GM18502 (cell line): ENCODE data around the gene NELFA.
"Not testable (repeated sequence)": the region's sequence is repeated elsewhere in the genome, so short reads cannot be mapped to it uniquely, and the experiment has no call there.

Experiments
- ATAC-seq: cut with Tn5 transposase; IDR thresholded peaks from one replicate; pipeline ENCODE4 v1.9.1; 2021; ENCODE audit warnings: mild to moderate bottlenecking; ENCODE audit not compliant: unreplicated experiment, poor library complexity

NELFA gene

DNA sequence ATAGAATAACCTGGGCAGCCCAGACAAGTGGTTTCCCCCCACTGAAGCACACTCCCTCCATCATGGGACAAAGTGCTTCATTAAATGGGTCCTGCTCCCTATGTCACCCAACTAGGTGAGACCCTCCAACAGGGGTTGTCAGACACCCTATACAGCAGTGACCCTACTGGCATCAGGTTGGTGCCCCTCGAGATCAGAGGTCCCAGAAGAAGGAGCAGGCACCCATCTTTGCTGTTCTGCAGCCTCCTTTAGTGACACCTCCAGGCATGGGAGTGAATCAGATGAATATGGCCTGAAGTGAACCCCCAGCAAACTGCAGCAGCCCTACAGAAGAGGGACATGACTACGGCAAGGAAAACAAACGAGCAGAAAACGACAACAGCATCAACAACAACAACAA is 11.1 kb downstream of the NELFA start:
- no peak for ATAC-seq

DNA sequence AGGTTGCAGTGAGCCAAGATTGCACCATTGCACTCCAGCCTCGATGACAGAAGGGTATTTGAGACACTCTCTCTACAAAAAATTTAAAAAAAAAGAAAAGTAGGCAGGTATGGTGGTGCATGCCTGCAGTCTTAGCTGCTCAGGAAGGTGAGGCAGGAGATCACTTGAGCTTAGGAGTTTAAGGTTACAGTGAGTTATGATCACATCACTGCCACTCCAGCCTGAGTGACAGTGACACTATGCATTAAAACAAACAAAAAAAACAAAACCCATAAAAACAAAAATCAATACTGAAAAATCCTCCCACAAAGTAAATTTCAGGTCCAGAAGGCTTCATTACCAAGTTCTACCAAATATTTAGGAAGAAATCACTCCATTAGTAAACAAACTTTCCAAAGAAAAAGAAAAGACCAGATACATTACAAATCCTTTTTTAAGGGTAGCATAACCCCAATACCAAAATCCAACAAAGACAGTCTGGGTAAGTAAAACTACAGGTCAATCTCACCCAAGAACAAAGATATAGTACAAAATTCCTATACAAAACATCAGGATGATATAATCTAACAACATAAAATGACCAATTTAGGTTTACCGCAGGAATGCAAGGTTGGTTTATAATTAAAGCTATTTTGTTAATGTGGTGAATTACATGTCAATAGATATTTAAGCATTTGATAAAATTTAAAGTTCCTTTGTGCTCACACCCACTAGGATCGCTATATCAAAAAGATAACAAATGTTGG is 11.7 kb downstream of the NELFA start:
- no peak for ATAC-seq

DNA sequence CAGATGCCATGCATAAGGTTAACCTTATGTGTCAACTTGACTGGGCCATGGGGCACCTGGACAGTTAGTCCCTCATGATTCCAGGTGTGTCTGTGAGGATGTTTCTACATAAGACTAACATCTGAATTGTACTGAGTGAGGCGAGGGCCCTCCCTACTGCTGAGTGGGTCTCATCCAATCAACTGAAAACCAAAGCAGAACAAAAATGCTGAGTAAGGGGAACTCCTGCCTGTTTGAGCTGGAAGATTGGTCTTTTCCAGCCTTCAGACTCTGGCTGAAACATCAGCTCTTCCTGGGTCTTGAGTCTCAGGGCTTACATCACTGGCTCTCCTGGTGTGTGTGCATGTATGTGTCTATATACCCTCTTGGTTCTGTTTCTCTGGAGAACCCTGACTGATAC is 13.8 kb downstream of the NELFA start:
- ATAC-seq: no peak

DNA sequence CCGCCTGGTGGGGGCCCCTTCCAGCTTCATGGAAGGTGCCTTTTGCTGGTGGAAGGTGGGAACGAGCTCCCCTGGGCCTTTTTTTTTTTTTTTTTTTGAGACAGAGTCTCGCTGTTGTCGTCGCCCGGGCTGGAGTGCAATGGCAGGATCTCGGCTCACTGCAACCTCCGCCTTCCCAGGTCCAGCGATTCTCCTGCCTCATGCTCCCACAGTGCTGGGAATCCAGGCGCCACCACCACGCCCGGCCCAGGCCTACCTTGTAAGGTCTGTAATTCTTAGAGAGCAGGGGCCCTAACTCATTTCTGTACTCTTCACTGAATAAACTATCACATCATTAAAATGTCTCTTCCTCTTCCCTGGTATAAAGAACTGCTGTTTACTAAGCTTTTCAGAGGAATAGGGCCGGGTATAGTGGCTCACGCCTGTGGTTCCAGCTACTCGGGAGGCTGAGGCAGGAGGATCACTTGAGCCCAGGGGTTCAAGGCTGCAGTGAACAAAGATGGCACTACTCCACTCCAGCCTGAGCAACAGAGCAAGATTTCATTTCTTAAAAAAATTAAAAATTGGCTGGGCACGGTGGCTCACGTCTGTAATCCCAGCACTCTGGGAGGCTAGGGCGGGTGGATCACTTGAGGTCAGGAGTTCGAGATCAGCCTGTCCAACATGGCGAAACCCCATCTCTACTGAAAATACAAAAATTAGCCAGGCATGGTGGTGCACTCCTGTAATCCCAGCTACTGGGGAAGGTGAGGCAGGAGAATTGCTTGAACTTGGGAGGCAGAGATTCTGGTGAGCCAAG is 14.9 kb downstream of the NELFA start:
- ATAC-seq: not testable (repeated sequence)

DNA sequence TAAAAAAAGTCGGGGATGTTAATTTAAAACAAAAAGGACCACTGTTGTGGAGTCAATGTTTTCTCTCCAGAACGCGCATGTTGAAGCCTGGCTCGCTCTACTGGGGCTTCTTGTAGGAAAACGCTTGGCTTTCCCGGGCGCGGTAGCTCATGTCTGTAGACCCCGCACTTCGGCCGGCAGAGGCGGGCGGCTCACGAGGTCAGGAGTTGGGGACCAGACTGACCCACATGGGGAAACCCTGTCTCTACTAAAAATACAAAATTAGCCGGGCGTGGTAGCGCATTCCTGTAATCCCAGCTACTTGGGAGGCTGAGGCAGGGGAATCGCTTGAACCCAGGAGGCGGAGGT is 15.6 kb downstream of the NELFA start:
- ATAC-seq: no peak

DNA sequence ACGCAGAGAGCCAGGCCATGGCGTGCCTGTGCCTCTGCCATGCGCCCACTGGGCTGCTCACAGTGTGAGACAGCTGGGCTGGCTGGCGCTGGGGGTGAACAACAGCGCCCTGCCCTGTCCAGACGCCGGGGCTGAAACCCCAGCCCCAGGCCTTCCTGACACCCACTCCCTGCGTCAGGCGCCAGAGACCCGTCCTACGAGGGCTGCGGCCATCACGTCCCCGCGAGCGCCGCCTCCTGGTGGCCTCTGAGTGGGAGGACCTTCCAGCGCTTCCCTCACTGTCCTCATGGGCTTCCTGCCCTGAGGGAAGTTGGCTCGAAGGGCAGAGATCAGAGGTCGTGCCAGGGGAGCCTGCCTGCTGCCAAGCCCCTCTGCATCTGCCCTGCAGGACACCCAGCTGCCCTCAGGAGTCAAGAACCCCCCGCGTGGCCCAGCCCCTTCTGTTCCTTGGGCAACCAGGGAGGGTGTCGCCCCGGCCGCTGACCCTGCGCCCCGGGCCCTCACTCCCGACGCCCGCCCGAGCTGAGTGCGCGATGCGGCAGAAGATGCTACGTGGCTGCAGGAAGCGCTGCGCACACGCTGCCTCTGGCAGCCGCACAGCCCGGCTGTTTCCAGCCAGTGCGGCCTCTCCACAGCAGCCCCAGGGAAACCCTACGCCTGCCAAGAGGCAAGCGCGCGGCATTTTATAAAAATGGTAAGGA is 16.2 kb downstream of the NELFA start:
- ATAC-seq: no peak

DNA sequence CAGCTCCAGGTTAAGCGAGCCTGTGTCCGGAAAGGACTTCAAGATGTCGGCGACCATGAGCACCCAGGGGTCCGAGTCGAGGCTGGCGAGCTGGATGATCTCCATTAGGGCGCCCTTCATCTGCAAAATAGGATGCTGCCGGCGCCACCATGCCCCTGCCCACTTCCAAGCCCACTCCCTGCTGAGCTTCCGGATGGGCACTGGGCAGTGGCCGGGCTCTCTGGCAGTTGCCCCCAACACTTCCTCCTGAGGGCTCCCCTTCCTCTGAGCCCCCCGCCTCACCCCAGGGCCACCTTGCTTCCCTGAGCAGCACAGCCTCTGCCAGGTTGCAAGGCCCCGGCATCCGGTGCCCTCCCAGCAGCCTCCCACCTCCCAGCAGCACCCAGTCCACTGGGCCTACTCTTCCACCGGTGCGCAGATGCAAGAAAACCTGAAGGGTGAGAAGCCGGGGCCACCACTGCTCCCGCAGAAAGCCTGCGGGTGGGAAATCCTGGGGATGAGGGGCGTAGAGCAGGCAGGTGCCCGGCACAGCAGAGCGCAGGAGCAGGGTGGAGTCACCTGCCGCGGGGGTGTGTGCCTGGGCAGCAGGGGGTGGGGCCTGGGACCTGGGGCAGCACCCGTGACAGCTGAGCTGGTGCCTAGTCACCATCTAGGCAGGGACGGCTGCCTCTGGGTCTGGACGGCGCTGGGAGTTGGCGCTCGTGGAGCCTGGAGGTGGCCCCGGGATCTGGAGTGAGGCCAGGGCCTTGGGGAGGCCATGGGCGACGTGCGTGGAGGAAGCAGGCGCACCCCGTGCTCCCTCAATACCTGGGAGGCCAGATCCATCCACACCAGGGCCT is 17.0 kb downstream of the NELFA start:
- no peak for ATAC-seq

DNA sequence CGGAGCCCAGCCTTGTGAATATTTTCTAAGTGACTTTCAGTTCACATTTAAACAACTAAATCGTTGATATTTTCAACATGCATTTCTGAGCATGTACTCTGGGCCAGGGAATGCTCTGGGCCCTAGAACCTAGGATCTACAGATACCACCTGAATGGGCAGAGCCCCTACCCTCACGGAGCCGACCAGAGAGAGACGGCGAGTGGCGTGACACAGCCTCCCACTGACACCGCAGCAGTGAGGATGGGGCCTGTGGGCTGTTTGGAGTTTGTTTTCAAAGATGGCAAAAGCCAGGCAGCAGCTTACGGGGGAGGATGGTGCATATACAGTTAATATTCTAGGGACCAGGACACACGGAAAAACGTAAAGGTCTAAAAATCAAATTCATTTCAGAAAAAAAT is 17.7 kb downstream of the NELFA start:
- ATAC-seq: no peak

DNA sequence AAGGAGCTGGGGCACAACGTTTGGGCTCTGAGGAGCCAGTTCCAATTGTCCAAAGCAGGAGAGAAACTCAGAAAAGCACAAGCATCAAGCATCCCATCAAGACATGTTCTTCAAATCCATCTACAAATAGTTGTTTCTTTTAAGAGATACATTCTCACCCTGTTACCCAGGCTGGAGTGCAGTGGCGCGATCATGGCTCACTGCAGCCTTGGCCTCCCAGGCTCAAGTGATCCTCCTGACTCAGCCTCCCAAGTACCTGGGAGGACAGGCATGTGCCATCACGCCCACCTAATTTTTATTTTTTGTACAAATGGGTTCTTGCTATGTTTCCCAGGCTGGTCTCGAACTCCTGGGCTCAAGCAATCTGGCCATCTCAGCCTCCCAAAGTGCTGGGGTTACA is 18.1 kb downstream of the NELFA start:
- ATAC-seq: no peak

DNA sequence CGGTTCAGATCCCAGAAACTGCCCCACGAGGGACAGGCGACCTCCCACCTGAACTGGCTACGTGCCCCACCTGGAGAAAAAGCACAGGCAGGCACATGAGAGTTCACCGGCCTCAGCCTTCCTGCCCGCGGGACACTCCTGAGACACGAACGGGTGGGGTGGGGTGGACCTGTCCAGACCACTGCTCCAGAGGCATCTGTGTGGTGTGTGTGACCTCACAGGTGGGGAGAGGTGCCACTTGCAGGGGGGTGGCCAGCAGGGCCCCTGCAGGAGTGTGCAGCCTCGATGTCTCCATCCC is 18.5 kb downstream of the NELFA start:
- no peak for ATAC-seq

DNA sequence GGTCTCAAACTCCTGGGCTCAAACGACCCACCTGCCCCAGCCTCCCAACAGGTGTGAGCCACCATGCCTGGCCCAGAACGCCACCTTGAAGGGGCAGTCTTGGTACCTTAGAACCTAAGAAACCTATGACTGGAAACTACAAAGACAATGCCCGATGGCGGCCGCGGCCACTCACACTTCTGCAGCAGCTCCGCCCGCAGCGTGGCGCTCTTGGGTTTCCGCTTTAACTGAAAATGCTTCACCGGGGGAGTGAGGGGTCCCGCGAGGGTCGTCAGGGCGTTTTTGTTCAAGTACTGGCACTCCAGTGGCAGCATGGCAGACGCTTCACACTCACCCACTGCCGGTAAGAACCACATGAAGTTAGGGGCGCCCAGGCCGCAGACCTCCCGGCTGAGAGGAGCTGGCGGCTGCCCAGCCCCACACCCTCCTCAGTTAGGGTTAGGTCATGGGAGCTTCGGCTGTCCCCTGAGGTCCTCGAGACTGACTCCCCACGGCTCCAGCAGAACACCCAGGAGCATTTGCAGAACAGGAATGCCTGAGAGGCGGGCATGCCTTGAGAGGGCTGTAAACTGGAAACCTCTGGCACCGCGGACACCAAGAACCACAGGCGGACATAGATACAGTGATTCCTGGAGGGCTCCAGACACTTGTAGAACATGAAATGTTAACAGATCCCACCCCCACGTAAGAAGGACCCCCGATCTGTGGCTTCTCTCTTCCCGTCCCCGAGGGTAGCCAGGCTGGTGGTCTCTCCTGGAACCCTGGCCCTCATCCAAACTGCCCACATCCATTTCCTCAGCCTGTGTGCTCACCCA is 19.0 kb downstream of the NELFA start:
- ATAC-seq: no peak

DNA sequence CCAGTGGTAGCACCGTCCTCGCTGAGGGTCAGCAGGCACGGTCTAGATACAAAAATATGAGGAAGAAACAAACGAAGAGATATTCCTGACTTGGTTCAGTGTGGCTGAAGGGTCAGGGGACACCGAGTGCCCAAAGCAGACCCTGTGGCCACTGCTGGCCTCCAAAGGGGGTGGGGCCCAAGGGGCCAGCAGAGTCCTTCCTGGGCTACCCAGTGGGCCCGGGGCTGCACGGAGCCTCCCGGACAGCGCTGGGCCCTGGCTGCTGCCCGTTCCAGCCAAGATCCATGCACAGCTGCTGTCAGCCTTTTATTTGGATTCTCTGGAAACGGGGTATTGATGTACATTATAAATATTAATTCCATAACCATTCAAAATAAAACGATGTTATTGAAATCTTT is 20.4 kb downstream of the NELFA start:
- ATAC-seq: no peak

DNA sequence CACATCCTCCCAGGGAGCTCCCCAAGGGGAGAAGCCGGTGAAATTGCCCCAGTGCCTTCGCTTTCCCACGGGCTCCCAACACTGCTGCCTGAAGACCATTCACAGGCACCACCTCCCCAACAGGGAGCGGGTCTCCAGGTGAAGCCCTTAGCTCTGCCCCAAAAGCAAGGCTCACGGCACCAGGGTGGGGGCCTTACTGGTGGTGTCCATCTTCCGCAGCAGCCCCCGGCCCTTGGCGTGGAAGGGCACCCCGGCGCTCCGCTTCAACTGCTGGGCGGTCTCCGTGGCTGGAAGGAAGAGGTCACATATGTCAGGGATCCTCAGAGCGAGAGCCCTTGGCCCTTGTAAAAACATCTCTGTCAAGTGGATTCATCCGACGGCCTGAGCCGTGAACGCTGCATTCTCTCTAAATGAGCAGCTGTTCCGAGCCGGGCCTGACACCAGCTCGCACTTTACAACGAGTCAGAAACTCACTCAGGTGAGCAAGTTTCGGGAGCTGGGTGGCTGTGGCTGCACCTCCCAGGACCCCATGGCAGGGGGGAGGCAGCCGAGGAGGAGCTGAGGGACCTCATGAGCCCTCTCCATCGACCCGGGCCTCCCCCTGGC is 20.9 kb downstream of the NELFA start:
- no peak for ATAC-seq

DNA sequence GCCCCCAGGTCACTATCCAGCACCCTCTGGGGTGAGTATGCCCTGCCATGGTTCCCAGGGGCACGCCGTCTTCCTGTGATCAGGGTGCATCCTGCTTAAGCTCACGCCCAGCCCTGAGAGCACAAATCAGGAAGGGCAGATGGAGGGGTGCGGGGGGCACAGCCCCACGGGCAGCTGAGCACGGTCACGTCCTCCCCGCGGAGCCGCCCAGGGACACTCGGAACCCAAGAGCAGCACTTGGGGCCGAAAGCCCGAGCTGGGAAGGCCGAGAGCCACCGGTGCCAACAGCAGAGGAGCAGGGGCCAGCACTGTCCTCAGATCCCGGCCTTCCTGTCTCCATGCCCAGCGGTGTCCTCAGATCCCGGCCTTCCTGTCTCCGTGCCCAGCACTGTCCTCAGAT is 21.5 kb downstream of the NELFA start:
- no peak for ATAC-seq

DNA sequence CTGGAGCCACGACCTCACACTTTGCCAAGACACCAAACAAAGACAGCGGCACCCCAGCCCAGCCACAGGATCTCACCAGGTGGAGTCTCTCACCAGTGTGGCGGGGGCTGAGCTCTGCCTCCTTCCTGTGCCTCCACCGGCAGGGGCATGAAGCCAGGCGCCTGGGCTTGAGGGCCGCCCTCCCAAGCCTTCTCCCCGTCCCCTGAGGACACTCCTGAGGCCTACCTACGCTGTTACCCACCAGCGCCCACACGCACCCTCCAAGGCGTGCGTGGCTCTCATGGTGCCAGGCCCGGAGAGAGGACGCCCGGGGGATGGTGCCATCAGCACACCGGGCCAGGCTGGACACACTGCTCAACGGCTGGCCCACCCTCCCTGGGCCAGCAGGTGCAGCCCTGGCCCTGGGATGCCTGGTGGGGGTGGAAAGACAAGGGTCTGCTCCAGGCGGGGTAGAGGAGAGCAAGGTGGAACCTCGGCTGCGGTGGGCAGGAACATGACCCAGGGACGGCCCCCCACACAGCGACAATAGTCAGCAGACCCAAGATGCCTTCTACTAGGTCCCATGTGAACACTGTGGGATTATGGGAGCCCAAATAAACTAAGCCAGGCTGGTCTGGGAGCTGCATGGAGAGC is 22.1 kb downstream of the NELFA start:
- no peak for ATAC-seq

DNA sequence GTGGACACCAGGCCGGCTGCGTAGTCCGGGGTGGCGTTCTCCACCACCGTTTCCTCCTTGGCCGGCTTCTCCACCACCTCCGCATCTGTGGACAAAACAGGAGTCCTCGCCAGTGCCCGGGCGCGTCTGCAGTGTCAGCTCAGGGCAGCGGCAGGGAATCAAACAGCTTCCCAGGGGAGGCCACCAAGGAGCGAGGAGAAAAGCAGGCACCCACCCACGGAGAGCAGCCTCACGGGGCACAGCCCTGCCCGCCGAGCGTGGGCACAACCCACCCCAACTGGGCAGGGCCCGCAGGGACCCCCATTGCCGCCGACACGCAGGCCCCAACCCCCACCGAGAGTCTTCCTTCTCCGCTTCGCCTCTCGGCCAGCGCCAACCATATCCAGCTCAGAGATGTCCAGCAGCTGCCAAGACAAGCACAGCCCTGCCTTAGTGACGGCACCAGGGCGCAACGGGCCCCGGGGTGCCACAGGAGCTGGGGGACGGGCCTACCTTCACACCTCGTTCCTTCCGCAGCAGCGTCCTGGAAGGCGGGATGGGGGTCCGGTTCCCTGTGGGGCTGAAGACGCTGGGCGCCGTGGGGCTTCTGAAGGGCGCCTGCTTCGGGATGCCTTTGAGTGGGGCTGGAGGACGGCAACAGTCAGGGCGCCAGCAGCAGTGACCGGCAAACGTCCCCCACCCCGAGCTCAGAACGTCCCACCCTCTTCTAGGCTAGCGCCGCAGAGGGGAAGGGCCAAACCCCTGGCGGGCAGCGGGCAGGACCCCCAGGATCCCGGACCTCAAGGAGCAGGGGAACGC is 22.8 kb downstream of the NELFA start:
- no peak for ATAC-seq

DNA sequence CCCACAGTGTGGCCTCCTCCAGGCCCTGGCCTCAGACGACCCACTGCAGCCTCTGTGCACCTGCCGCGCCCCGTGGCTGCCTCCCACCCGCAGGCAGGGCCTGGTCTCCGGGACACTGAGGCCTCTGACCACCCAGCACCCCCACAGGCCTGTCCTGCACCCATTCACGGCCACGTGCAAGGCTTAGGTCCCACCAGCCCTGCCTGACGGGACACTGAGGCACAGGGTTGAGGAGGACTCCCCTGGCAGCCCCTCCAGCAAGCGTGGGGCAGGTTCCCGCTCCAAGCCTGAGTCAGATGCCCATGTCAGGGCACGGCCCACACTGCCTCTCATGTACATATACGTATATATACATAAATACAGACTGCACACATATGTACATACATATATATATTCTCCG is 23.5 kb downstream of the NELFA start:
- no peak for ATAC-seq
